MM.1S (cell line): Measurements from ENCODE around the gene NCR2.

Source experiments
- DNase-seq: peaks from one replicate; pipeline ENCODE4 v3.0.0-alpha.2; 2015
- H2AFZ ChIP-seq: fragments of 300-600 bp; sonication (generic); 2 replicates; pipeline ENCODE4 v1.6.0; 2016; ENCODE audit warnings: antibody characterized with exemption, low read length
- H3F3A ChIP-seq: fragments of 300-600 bp; sonication (generic); 2 replicates; pipeline ENCODE4 v1.6.1; 2016; ENCODE audit warnings: mild to moderate bottlenecking, antibody characterized with exemption, low read length, moderate library complexity, mixed read lengths; ENCODE audit not compliant: insufficient read depth
- H3K27ac ChIP-seq: fragments of 300-600 bp; sonication (generic); 2 replicates; pipeline ENCODE4 v1.5.1; 2016; ENCODE audit warnings: mild to moderate bottlenecking, low read length
- H3K27me3 ChIP-seq: fragments of 300-600 bp; sonication (generic); replicated peaks from 2 replicates; pipeline ENCODE4 v1.6.0; 2016; ENCODE audit warnings: low read length; ENCODE audit not compliant: insufficient read depth
- H3K36me3 ChIP-seq: fragments of 300-600 bp; sonication (generic); replicated peaks from 2 replicates; pipeline ENCODE4 v1.6.1; 2016; ENCODE audit warnings: mild to moderate bottlenecking, low read length, mixed read lengths; ENCODE audit not compliant: insufficient read depth
- H3K4me1 ChIP-seq: fragments of 300-600 bp; sonication (generic); 2 replicates; pipeline ENCODE4 v1.6.1; 2016; ENCODE audit warnings: low read length, mixed read lengths
- H3K4me2 ChIP-seq: fragments of 300-600 bp; sonication (generic); 2 replicates; pipeline ENCODE4 v1.6.0; 2016; ENCODE audit warnings: low read depth, low read length
- H3K4me3 ChIP-seq: fragments of 300-600 bp; sonication (generic); 2 replicates; pipeline ENCODE4 v1.5.1; 2016; ENCODE audit warnings: low read length, mixed read lengths
- H3K79me2 ChIP-seq: fragments of 300-600 bp; sonication (generic); 2 replicates; pipeline ENCODE4 v1.6.1; 2016; ENCODE audit warnings: mixed run types, low read length, mixed read lengths
- H3K9ac ChIP-seq: fragments of 300-600 bp; sonication (generic); 2 replicates; pipeline ENCODE4 v1.6.1; 2016; ENCODE audit warnings: low read length, mixed read lengths
- H3K9me2 ChIP-seq: fragments of 300-600 bp; sonication (generic); replicated peaks from 2 replicates; pipeline ENCODE4 v1.6.1; 2016; ENCODE audit warnings: mild to moderate bottlenecking, low read length, mixed read lengths; ENCODE audit not compliant: insufficient read depth
- H3K9me3 ChIP-seq: fragments of 300-600 bp; sonication (generic); replicated peaks from 2 replicates; pipeline ENCODE4 v1.6.1; 2016; ENCODE audit warnings: mild to moderate bottlenecking, low read length, mixed read lengths; ENCODE audit not compliant: insufficient read depth
- H4K20me1 ChIP-seq: fragments of 300-600 bp; sonication (generic); 2 replicates; pipeline ENCODE4 v1.6.1; 2016; ENCODE audit warnings: mild to moderate bottlenecking, low read length, moderate library complexity, mixed read lengths; ENCODE audit not compliant: insufficient read depth
- CTCF ChIP-seq: fragments of 300-600 bp; sonication (generic); IDR thresholded peaks from 2 replicates; pipeline ENCODE4 v1.5.1; 2016; ENCODE audit warnings: antibody characterized with exemption, low read length, mixed read lengths
- EZH2 ChIP-seq: fragments of 300-600 bp; sonication (generic); optimal IDR thresholded peaks from 2 replicates; pipeline ENCODE3; 2017; ENCODE audit warnings: low read depth, mild to moderate bottlenecking, antibody characterized with exemption, low read length, mixed read lengths
- EZH2phosphoT487 ChIP-seq: fragments of 300-600 bp; sonication (generic); IDR thresholded peaks from 2 replicates; pipeline ENCODE4 v1.6.1; 2018; ENCODE audit warnings: antibody characterized with exemption, low read length

Gene NCR2

GRCh38 chr6:41288754-41289129 lies 46.7 kb upstream of the NCR2 start:
- Histone ChIP-seq H3K4me2 (peak overlapping the region; percentile 17; the same call in 1 of the 2 replicates), H3K4me3 (no peak overlapping the region), H4K20me1 (no peaks in the 10 kb centered on the region), H3K9me3 (no peaks in the 10 kb centered on the region), H3F3A (no peaks in the 10 kb centered on the region), H3K9ac (no peak overlapping the region), H3K4me1 (peaks cover 10% of the 10 kb centered on the region), H3K36me3 (no peaks in the 10 kb centered on the region), H3K79me2 (no peaks in the 10 kb centered on the region), H2AFZ (no peak overlapping the region), H3K27me3 (no peaks in the 10 kb centered on the region), H3K9me2 (no peaks in the 10 kb centered on the region), H3K27ac (peak overlapping the region; percentile 3; the same call in 1 of the 2 replicates)
- DNase-seq: no peak
- no peak for TF ChIP-seq EZH2phosphoT487
- TF ChIP-seq CTCF: no peak
- TF ChIP-seq EZH2: no peak

- Histone ChIP-seq H3K4me2 (no peak overlapping the region), H3K79me2 (no peaks in the 10 kb centered on the region), H3K4me1 (peaks cover 10% of the 10 kb centered on the region), H4K20me1 (no peaks in the 10 kb centered on the region), H3K9ac (no peak overlapping the region), H2AFZ (no peak overlapping the region), H3F3A (no peaks in the 10 kb centered on the region), H3K4me3 (no peak overlapping the region), H3K9me2 (no peaks in the 10 kb centered on the region), H3K27ac (no peak overlapping the region), H3K27me3 (no peaks in the 10 kb centered on the region), H3K9me3 (no peaks in the 10 kb centered on the region), H3K36me3 (no peaks in the 10 kb centered on the region)
- TF ChIP-seq EZH2phosphoT487 (no peak), EZH2 (no peak), CTCF (no peak)
- DNase-seq: no peak
Observed at GRCh38 chr6:41289815-41290214, 45.6 kb upstream of the NCR2 start.

GRCh38 chr6:41291717-41292116 lies 43.7 kb upstream of the NCR2 start:
- H3K9ac ChIP-seq: no peak overlapping the region

More at GRCh38 chr6:41291717-41292116, 43.7 kb upstream of the NCR2 start:
- Histone ChIP-seq H3K4me1 (peaks cover 10% of the 10 kb centered on the region), H3K4me2 (no peak overlapping the region), H4K20me1 (no peaks in the 10 kb centered on the region), H3F3A (no peaks in the 10 kb centered on the region), H3K27ac (no peak overlapping the region), H3K36me3 (no peaks in the 10 kb centered on the region), H2AFZ (no peak overlapping the region), H3K4me3 (no peak overlapping the region), H3K9me2 (no peaks in the 10 kb centered on the region), H3K9me3 (no peaks in the 10 kb centered on the region), H3K79me2 (no peaks in the 10 kb centered on the region), H3K27me3 (no peaks in the 10 kb centered on the region)
- no peak for DNase-seq
- TF ChIP-seq CTCF: no peak
- no peak for TF ChIP-seq EZH2
- no peak for TF ChIP-seq EZH2phosphoT487
